Mesodermal cell (in vitro differentiated cells): ENCODE measurements around the gene KIAA2012.

Experiments used
- H3K27ac ChIP-seq: 2 replicates; pipeline ENCODE4 v1.7.0; 2013; ENCODE audit warnings: mild to moderate bottlenecking, low read depth, low read length, moderate library complexity; ENCODE audit not compliant: severe bottlenecking
- H3K36me3 ChIP-seq: 2 replicates; pipeline ENCODE4 v1.7.1; 2013; ENCODE audit warnings: mild to moderate bottlenecking, low read length, moderate library complexity; ENCODE audit not compliant: control insufficient read depth, insufficient read depth
- H3K4me1 ChIP-seq: one replicate; pipeline ENCODE4 v1.7.1; 2013; ENCODE audit warnings: mild to moderate bottlenecking, low read length; ENCODE audit not compliant: insufficient read depth, control insufficient read depth, poor library complexity, severe bottlenecking
- H3K4me3 ChIP-seq: 2 replicates; pipeline ENCODE4 v1.7.0; 2013; ENCODE audit warnings: low read length, control low read depth, mild to moderate bottlenecking; ENCODE audit not compliant: insufficient read depth, poor library complexity, severe bottlenecking; ENCODE audit errors: extremely low read depth
- H3K9me3 ChIP-seq: 2 replicates; pipeline ENCODE4 v1.7.1; 2013; ENCODE audit warnings: mild to moderate bottlenecking, low read length, moderate library complexity; ENCODE audit not compliant: control insufficient read depth
- whole genome bisulfite sequencing, 2 experiments: methylation state at CpG; one replicate each; pipeline ENCODE4 v1.1.5; 2013; ENCODE audit warnings: missing lambda C conversion rate in 2 of 2; ENCODE audit not compliant: insufficient coverage in 2 of 2; 5-methylcytosine and 5-hydroxymethylcytosine counted together

Gene KIAA2012

DNA sequence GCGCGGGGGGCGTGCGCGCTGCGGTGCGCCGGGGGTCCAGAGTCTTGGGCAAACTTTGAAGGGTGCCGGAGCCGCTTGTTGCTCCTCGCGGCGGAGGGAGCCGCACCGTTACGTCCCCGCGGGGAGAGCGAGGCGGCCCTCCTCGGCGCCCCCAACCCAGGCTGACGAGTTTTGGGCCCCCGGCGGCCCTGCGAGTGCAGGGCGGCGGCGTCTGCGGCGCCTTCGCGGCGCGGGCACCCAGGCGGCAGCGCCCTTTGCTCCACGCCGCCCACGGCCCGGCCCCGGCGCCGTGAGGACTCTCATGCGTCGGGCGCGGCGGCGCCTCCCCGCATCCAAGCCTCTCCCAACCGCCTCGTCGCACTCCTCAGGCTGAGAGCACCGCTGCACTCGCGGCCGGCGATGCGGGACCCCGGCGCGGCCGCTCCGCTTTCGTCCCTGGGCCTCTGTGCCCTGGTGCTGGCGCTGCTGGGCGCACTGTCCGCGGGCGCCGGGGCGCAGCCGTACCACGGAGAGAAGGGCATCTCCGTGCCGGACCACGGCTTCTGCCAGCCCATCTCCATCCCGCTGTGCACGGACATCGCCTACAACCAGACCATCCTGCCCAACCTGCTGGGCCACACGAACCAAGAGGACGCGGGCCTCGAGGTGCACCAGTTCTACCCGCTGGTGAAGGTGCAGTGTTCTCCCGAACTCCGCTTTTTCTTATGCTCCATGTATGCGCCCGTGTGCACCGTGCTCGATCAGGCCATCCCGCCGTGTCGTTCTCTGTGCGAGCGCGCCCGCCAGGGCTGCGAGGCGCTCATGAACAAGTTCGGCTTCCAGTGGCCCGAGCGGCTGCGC, 38.6 kb upstream of the KIAA2012 start:
- H3K4me1 ChIP-seq = peaks cover 25% of the 10 kb centered on the region
- peak overlapping the region; percentile 91 for H3K27ac ChIP-seq
- 0% methylated on average over 79 to 89 of the region's 105 CpGs for WGBS, 2 experiments
- H3K9me3 ChIP-seq = no peaks in the 10 kb centered on the region
- H3K36me3 ChIP-seq = peaks cover 10% of the 10 kb centered on the region
- H3K4me3 ChIP-seq = peak overlapping the region; percentile 68

DNA sequence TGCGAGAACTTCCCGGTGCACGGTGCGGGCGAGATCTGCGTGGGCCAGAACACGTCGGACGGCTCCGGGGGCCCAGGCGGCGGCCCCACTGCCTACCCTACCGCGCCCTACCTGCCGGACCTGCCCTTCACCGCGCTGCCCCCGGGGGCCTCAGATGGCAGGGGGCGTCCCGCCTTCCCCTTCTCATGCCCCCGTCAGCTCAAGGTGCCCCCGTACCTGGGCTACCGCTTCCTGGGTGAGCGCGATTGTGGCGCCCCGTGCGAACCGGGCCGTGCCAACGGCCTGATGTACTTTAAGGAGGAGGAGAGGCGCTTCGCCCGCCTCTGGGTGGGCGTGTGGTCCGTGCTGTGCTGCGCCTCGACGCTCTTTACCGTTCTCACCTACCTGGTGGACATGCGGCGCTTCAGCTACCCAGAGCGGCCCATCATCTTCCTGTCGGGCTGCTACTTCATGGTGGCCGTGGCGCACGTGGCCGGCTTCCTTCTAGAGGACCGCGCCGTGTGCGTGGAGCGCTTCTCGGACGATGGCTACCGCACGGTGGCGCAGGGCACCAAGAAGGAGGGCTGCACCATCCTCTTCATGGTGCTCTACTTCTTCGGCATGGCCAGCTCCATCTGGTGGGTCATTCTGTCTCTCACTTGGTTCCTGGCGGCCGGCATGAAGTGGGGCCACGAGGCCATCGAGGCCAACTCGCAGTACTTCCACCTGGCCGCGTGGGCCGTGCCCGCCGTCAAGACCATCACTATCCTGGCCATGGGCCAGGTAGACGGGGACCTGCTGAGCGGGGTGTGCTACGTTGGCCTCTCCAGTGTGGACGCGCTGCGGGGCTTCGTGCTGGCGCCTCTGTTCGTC, 37.7 kb upstream of the KIAA2012 start:
- H3K36me3 ChIP-seq = peaks cover 10% of the 10 kb centered on the region
- peaks cover 33% of the 10 kb centered on the region for H3K4me1 ChIP-seq
- H3K9me3 ChIP-seq = no peaks in the 10 kb centered on the region
- H3K4me3 ChIP-seq = peak overlapping the region; percentile 68
- H3K27ac ChIP-seq = no peak overlapping the region
- WGBS, 2 experiments = 5 to 8% methylated on average over 58 to 59 of the region's 78 CpGs

DNA sequence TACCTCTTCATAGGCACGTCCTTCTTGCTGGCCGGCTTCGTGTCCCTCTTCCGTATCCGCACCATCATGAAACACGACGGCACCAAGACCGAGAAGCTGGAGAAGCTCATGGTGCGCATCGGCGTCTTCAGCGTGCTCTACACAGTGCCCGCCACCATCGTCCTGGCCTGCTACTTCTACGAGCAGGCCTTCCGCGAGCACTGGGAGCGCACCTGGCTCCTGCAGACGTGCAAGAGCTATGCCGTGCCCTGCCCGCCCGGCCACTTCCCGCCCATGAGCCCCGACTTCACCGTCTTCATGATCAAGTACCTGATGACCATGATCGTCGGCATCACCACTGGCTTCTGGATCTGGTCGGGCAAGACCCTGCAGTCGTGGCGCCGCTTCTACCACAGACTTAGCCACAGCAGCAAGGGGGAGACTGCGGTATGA, 37.1 kb upstream of the KIAA2012 start:
- peaks cover 10% of the 10 kb centered on the region for H3K36me3 ChIP-seq
- H3K27ac ChIP-seq = no peak overlapping the region
- no peaks in the 10 kb centered on the region for H3K9me3 ChIP-seq
- H3K4me3 ChIP-seq = peak overlapping the region; percentile 68
- peaks cover 33% of the 10 kb centered on the region for H3K4me1 ChIP-seq
- 14 to 25% methylated on average over 16 to 27 of the region's 32 CpGs for WGBS, 2 experiments

DNA sequence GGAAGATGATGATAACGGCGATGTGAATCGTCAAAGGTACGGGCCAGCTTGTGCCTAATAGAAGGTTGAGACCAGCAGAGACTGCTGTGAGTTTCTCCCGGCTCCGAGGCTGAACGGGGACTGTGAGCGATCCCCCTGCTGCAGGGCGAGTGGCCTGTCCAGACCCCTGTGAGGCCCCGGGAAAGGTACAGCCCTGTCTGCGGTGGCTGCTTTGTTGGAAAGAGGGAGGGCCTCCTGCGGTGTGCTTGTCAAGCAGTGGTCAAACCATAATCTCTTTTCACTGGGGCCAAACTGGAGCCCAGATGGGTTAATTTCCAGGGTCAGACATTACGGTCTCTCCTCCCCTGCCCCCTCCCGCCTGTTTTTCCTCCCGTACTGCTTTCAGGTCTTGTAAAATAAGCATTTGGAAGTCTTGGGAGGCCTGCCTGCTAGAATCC, 36.4 kb upstream of the KIAA2012 start:
- peaks cover 33% of the 10 kb centered on the region for H3K4me1 ChIP-seq
- H3K36me3 ChIP-seq = peaks cover 10% of the 10 kb centered on the region
- WGBS, 2 experiments = 2 to 5% methylated on average over 12 to 14 of the region's 15 CpGs
- H3K9me3 ChIP-seq = no peaks in the 10 kb centered on the region
- H3K27ac ChIP-seq = peak overlapping the region; percentile 12
- peak overlapping the region; percentile 68 for H3K4me3 ChIP-seq

DNA sequence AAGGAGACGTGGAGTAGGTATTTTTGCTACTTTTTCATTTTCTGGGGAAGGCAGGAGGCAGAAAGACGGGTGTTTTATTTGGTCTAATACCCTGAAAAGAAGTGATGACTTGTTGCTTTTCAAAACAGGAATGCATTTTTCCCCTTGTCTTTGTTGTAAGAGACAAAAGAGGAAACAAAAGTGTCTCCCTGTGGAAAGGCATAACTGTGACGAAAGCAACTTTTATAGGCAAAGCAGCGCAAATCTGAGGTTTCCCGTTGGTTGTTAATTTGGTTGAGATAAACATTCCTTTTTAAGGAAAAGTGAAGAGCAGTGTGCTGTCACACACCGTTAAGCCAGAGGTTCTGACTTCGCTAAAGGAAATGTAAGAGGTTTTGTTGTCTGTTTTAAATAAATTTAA, 36.0 kb upstream of the KIAA2012 start:
- Histone ChIP-seq H3K4me3 (peak overlapping the region; percentile 68), H3K9me3 (no peaks in the 10 kb centered on the region), H3K4me1 (peaks cover 33% of the 10 kb centered on the region), H3K27ac (peak overlapping the region; percentile 12), H3K36me3 (peaks cover 10% of the 10 kb centered on the region)
- WGBS, 2 experiments = 8 to 10% methylated on average over 6 of the region's 7 CpGs

DNA sequence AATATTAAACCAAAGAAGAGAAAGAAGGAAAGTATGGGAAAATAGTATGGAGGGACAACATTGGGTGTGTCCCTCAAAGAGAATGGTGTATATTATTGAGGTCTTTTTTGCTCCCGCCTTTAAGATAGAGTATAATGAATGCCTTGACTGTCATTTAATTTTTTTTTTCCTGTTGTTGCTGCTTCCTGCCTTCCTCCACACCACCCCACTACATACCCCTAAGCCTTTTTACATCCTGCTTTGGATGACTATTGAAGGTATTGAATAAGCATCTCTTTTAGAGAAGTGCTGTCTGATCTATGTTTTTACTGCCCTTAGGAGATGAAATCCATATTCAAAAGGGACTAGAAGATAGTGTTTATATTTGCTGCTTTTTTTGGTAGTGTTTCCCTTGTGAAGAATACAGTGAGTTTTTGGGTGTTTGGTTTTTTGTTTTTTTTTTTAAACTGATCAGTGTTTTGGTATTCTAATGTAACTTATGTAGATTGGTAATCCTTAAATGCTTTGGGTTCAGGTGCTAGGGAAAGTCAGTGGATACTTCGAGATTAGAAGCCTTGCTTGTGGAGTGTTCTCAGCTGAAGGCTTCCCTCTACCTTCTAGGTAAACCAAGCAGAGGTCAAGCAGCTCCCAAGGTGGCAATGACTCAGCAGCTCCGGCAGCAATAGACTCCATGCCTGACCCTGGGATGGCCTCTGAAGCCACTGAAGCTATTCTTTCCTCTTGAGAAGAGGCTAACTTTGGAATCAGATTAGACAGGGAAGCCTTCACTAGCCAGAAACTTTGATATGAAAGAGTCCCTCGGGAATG, 34.4 kb upstream of the KIAA2012 start:
- Histone ChIP-seq H3K9me3 (no peaks in the 10 kb centered on the region), H3K27ac (peak overlapping the region; percentile 71), H3K36me3 (peaks cover 10% of the 10 kb centered on the region), H3K4me3 (no peak overlapping the region), H3K4me1 (peaks cover 33% of the 10 kb centered on the region)
- WGBS, 2 experiments = 6 to 22% methylated on average over 2 to 3 of the region's 4 CpGs

DNA sequence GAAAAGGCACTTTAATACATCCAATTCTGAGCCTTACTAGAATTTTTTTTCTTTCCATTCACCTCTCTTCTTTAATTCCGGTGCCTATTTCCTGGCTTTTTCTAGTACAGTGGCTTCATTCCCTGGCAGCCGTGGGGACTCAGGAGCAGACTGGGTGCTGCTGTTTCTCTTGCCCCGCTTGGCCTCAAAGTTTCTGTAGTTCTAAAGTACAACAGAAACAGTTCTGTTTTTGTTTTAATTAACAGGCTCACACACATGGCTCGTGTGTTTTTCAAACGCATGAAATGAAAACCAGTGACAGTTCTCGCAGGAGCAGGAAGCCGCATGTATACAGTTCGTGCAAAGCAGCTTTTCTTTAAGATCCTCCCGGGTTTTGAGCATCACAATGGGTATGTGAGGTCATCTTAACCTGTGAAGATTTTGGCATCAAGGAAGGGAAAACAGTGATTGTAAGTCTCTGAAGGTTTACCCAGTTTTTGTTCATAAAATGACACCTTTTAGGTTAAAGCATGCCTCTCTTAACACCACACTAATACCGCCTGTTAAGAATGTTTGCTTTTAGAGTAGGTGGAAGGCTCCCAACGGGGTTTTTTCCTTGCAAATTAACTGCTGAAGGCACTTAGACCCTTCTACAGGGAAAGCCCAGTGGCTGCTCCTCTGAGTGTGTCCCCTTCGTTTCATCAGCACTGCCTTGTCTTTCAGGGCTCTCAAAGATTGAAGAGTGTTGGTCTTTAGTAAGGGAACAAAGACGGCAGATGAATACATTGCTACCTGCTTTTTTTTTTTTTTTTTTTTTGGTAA, 33.6 kb upstream of the KIAA2012 start:
- H3K4me3 ChIP-seq = no peak overlapping the region
- peaks cover 10% of the 10 kb centered on the region for H3K36me3 ChIP-seq
- peaks cover 33% of the 10 kb centered on the region for H3K4me1 ChIP-seq
- peak overlapping the region; percentile 71 for H3K27ac ChIP-seq
- WGBS, 2 experiments = 14 to 22% methylated on average over 9 to 10 of the region's 13 CpGs
- no peaks in the 10 kb centered on the region for H3K9me3 ChIP-seq

DNA sequence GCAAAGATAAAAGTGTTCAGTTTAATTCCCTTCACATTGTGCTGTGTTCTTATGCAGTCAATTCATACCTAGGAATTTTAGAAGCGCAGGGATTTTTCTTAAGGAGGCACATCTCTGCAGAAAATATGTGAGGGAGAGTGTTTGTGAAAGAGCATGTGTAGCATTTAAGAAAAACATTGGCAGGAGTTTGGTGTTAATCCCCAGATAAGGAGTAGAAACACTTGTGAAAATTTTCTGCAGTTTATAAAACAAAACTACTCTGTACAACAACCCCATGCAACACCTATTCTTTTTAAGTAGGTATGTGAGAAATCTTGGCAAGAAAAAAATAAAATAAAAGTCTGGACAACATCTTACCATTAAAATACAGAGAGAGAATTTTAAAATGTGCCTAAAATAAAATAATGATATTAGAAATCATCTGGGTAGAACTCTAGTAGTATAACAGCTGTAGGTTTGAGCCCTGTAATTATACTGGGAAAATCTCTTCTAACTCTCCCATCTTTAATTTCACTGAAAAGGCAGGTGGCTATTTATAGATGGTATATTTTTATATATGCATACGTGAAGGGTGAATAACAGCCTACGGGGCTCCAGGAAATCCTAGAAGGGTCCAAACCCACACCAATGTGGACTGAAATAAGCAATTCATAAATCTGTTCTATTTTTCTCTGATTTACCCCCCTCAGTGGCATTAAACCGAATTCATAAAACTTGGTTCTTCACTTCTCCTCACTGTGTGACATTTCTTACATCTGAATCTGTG, 32.8 kb upstream of the KIAA2012 start:
- Histone ChIP-seq H3K4me3 (no peak overlapping the region), H3K36me3 (peaks cover 10% of the 10 kb centered on the region), H3K4me1 (peaks cover 35% of the 10 kb centered on the region), H3K9me3 (no peaks in the 10 kb centered on the region), H3K27ac (no peak overlapping the region)
- 96% methylated on average over 3 of the region's 4 CpGs; no CpG with 5 or more reads in 1 of the 2 experiments for WGBS, 2 experiments

DNA sequence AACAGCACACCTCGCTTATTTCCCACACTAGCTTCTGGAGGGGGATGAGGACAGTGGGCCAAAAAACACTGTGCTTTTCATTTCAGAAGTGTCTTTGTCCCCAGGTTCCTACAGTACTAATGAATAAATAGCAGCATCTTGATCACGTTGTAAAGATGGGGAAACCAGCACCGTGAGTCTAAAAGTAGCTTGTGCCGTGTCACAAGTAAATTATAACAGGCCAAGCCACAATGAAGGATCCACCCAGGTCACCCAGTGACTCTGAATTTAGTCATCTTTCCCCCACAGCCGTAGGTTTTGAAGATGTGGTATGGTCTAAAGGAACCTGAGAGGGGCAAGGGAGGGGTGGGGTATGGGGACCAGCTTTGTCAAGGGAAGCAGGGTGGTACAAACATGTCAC, 30.6 kb upstream of the KIAA2012 start:
- H3K9me3 ChIP-seq = no peaks in the 10 kb centered on the region
- 100% methylated on average over 3 to 5 of the region's 5 CpGs for WGBS, 2 experiments

More for the DNA sequence above, 30.6 kb upstream of the KIAA2012 start:
- Histone ChIP-seq H3K4me3 (no peak overlapping the region), H3K4me1 (peaks cover 27% of the 10 kb centered on the region), H3K36me3 (no peaks in the 10 kb centered on the region), H3K27ac (no peak overlapping the region)
